GM12878 (cell line): ENCODE data around the gene PPP1R12B. TPM values are rescaled to one million over a fixed set of nuclear protein-coding genes. Genes with fewer than 3 reads are reported as not detected.
A peak's percentile ranks its signal among the peaks of the same experiment; 100 is the strongest.

Source experiments
- CBX3 ChIP-seq: fragments of 200-600 bp; sonication (generic); IDR thresholded peaks from 2 replicates; pipeline ENCODE4 v1.6.1; 2016; ENCODE audit warnings: low read depth, borderline replicate concordance
- CEBPB ChIP-seq, 2 experiments: fragments of 150-350 bp in 1 of 2; IDR thresholded peaks; 2 replicates each; pipeline ENCODE4 v1.6.1; 2012 to 2014; ENCODE audit warnings: low read depth in 2 of 2, low read length in 2 of 2, borderline replicate concordance in 1 of 2, inconsistent platforms in 1 of 2
- CHD4 ChIP-seq: fragments of 200-600 bp; sonication (generic); IDR thresholded peaks from 2 replicates; pipeline ENCODE4 v1.6.1; 2016; ENCODE audit warnings: mild to moderate bottlenecking
- E2F8 ChIP-seq: fragments of 450-650 bp; IDR thresholded peaks from 2 replicates; pipeline ENCODE4 v1.6.1; 2018; ENCODE audit warnings: mild to moderate bottlenecking, low read depth, moderate library complexity; ENCODE audit not compliant: partially characterized antibody
- ETV6 ChIP-seq, 2 experiments: fragments of 450-650 bp in 1 of 2; IDR thresholded peaks in 1 of 2; conservative IDR thresholded peaks in 1 of 2; 2 replicates each; pipeline ENCODE4 v1.6.1; 2014; ENCODE audit warnings: antibody characterized with exemption in 1 of 2, borderline replicate concordance in 1 of 2, low read depth in 1 of 2, mild to moderate bottlenecking in 1 of 2, moderate library complexity in 1 of 2
- FOXM1 ChIP-seq: IDR thresholded peaks from 2 replicates; pipeline ENCODE4 v1.6.1; 2012; ENCODE audit warnings: low read depth, mild to moderate bottlenecking, inconsistent platforms, low read length, moderate library complexity
- MEF2A ChIP-seq: IDR thresholded peaks from 2 replicates; pipeline ENCODE4 v1.6.1; 2011; ENCODE audit warnings: low read depth, mild to moderate bottlenecking, low read length, moderate library complexity; ENCODE audit not compliant: insufficient read depth
- NFYA ChIP-seq: IDR thresholded peaks from 2 replicates; pipeline ENCODE4 v1.6.1; 2011; ENCODE audit warnings: low read depth, mild to moderate bottlenecking, low read length, improper control_type of control experiment, borderline replicate concordance
- NKRF ChIP-seq: fragments of 450-650 bp; conservative IDR thresholded peaks from 2 replicates; pipeline ENCODE4 v1.6.1; 2017; ENCODE audit warnings: mild to moderate bottlenecking, moderate library complexity
- PKNOX1 ChIP-seq: fragments of 450-650 bp; IDR thresholded peaks from 2 replicates; pipeline ENCODE4 v1.6.1; 2016; ENCODE audit warnings: mild to moderate bottlenecking
- POU2F2 ChIP-seq: IDR thresholded peaks from 3 replicates; pipeline ENCODE4 v1.6.1; 2011; ENCODE audit warnings: low read depth, mild to moderate bottlenecking, low read length, borderline replicate concordance
- RAD51 ChIP-seq: fragments of 450-650 bp; IDR thresholded peaks from 2 replicates; pipeline ENCODE4 v1.6.1; 2016; ENCODE audit warnings: moderate library complexity, mild to moderate bottlenecking, inconsistent platforms
- STAT3 ChIP-seq: IDR thresholded peaks from 2 replicates; pipeline ENCODE4 v1.6.1; 2011; ENCODE audit warnings: low read depth, low read length, improper control_type of control experiment
- ZNF24 ChIP-seq: fragments of 450-650 bp; IDR thresholded peaks from 2 replicates; pipeline ENCODE4 v1.6.1; 2017; ENCODE audit warnings: antibody characterized with exemption, mild to moderate bottlenecking
- polyA plus RNA-seq, 11 experiments: library from polyadenylated mRNA; depleted of rRNA in 4 of 11; unstranded in 6 of 11; stranded (reverse) in 5 of 11; fragments of >200 nt; fragmentation: Nextera tagmentation in 4 of 11; fragmentation: Illumina TruSeq in 1 of 11; extraction: Ambion mirVana in 4 of 11; extraction: Trizol in 1 of 11; gene quantifications; 1 replicate in 1 of 11; 2 replicates in 10 of 11; pipeline versions ENCODE4 v1.2.1 to v1.2.3, GENCODE V29; 2011 to 2016; ENCODE audit warnings: inconsistent platforms in 2 of 11, missing spikeins in 2 of 11, low read depth in 1 of 11
- total RNA-seq, 4 experiments: library from RNA; depleted of rRNA in 3 of 4; stranded (reverse); fragments of >200 nt in 3 of 4; fragmentation: Illumina TruSeq in 1 of 4; extraction: Trizol in 1 of 4; gene quantifications; 2 replicates each; pipeline versions ENCODE4 v1.2.1 to v1.2.3, GENCODE V29; 2013 to 2021
- TF ChIP-seq, protein P1 (sequence below): fragments of 450-650 bp; IDR thresholded peaks from 2 replicates; pipeline ENCODE4 v1.6.1; 2017; ENCODE audit warnings: mild to moderate bottlenecking
- TF ChIP-seq, protein P2 (sequence below): IDR thresholded peaks from 2 replicates; pipeline ENCODE4 v1.6.1; 2011; ENCODE audit warnings: mild to moderate bottlenecking, low read depth, low read length, moderate library complexity; ENCODE audit not compliant: insufficient replicate concordance
- TF ChIP-seq, protein P3 (sequence below): IDR thresholded peaks from 2 replicates; pipeline ENCODE4 v1.6.1; 2012; ENCODE audit warnings: low read depth, low read length, improper control_type of control experiment

Gene PPP1R12B
- total and polyA plus RNA-seq, 10 of the 15 experiments (the other 5 are each of a cell fraction or from before 2014, with no cell fraction given), result 0.29 to 9.4 (median 4.7) TPM

- TF ChIP-seq, protein P1, sequence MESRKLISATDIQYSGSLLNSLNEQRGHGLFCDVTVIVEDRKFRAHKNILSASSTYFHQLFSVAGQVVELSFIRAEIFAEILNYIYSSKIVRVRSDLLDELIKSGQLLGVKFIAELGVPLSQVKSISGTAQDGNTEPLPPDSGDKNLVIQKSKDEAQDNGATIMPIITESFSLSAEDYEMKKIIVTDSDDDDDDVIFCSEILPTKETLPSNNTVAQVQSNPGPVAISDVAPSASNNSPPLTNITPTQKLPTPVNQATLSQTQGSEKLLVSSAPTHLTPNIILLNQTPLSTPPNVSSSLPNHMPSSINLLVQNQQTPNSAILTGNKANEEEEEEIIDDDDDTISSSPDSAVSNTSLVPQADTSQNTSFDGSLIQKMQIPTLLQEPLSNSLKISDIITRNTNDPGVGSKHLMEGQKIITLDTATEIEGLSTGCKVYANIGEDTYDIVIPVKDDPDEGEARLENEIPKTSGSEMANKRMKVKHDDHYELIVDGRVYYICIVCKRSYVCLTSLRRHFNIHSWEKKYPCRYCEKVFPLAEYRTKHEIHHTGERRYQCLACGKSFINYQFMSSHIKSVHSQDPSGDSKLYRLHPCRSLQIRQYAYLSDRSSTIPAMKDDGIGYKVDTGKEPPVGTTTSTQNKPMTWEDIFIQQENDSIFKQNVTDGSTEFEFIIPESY, result no peak
- TF ChIP-seq, protein P2, sequence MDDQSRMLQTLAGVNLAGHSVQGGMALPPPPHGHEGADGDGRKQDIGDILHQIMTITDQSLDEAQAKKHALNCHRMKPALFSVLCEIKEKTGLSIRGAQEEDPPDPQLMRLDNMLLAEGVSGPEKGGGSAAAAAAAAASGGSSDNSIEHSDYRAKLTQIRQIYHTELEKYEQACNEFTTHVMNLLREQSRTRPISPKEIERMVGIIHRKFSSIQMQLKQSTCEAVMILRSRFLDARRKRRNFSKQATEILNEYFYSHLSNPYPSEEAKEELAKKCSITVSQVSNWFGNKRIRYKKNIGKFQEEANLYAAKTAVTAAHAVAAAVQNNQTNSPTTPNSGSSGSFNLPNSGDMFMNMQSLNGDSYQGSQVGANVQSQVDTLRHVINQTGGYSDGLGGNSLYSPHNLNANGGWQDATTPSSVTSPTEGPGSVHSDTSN, result no peak
- TF ChIP-seq NKRF, result no peak
- TF ChIP-seq MEF2A, result 0 out of 2 replicates have a peak, but pooled peaks have one; percentile 46
- TF ChIP-seq, protein P3, sequence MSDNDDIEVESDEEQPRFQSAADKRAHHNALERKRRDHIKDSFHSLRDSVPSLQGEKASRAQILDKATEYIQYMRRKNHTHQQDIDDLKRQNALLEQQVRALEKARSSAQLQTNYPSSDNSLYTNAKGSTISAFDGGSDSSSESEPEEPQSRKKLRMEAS, result no peak
- no peak for TF ChIP-seq E2F8
- TF ChIP-seq POU2F2, result no peak
- TF ChIP-seq PKNOX1, result peak; percentile 39; the same call in 1 of the 2 replicates
- no peak for TF ChIP-seq CHD4
- TF ChIP-seq FOXM1, result peak; percentile 44; the same call in 1 of the 2 replicates
- peak; percentile 47; the same call in 1 of the 2 replicates for TF ChIP-seq RAD51
- no peak for TF ChIP-seq CBX3
- peak in 1 of 2 experiments; percentile 60; a peak in 2 of 4 replicates for TF ChIP-seq ETV6 (conservative IDR thresholded peaks at IDR 0.05 in 1 of 2, IDR thresholded peaks at IDR 0.05 in 1 of 2; ENCODE audit: borderline replicate concordance in 1 of 2, low read depth in 1 of 2)
- no peak for TF ChIP-seq ZNF24
- TF ChIP-seq NFYA, result no peak
- TF ChIP-seq STAT3, result no peak
- no peak for TF ChIP-seq CEBPB (IDR thresholded peaks at IDR 0.05; ENCODE audit: borderline replicate concordance in 1 of 2, low read depth in 2 of 2, low read length in 2 of 2)
Measured at GRCh38 chr1:202565890-202566602, 217.5 kb downstream of the PPP1R12B start (continued).
